GM18873 (cell line): ENCODE results near the gene NEDD1.
A peak's percentile ranks its signal among the peaks of the same experiment; 100 is the strongest.

Source experiments
- ATAC-seq: cut with Tn5 transposase; IDR thresholded peaks from one replicate; pipeline ENCODE4 v1.9.1; 2021; ENCODE audit warnings: mild to moderate bottlenecking, moderate library complexity, moderate number of reproducible peaks; ENCODE audit not compliant: unreplicated experiment, low FRiP score

The NEDD1 gene

GRCh38 chr12:96906849-96907670 lies at the start of gene NEDD1:
NEDD1 (plus strand) TSS chr12:96907257; CDS start chr12:96909760, 2,503 bp downstream.
- ATAC-seq = peak; percentile 81

- no peak for ATAC-seq
Observed at GRCh38 chr12:96858162-96858561, 48.9 kb upstream of the NEDD1 start.

DNA sequence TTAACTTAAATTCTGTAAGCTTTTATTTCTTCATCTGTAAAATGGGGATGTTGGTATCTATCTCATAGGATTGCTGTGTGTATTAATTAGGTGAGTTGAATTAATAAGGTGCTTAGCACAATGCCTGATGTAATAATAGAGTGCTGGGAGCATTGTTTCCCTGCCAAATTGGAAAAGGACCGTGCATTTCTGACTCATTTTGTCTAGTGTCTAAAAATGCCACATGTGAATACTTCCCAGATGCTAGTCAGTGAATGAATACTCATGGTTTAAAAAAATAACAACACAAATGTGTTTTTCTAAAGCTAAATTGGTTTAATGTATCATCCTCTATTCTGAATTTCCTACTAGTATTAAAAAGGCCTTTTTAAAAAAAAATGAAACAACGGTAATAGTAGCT lies 45.4 kb upstream of the NEDD1 start:
- ATAC-seq = no peak

DNA sequence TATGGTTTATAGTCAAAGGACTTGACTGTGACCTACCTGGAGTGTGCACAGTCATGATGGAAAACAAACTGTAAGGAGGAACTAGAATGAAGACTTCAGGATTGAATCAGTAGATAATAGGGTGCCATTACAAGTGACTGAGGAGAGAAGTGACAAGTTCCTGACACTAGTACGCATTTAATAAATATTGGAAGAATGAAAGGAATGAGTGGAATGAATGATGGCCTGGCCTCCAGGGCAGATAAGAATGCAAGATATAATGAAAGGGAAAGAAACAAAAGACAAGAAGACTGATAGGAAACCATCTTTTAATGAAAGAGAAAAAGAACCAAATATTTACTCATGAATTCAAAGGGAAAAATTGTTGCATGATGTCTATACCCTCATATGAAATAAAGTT lies 44.7 kb upstream of the NEDD1 start:
- no peak for ATAC-seq

DNA sequence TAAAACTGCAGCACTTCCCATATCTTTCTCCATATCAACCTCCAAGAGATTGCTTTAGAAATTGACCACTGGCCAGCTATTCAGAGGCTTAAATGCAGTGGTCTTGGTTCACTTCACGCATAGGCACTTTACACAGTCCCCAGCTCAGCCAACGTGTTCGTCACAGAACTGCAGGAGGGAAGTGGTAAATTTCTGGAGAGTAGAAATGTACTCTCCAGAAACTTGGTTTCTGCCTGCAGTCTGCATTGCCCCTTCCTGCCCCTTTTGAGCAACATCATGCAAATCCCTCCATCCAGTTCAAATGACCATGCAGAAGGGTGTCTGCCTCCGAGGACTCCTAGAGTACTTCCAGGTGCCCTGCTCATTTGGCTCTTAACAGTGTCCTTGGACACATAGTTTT lies 42.7 kb upstream of the NEDD1 start:
- ATAC-seq = no peak

- ATAC-seq = no peak
Observed at GRCh38 chr12:96866801-96867590, 40.1 kb upstream of the NEDD1 start.

DNA sequence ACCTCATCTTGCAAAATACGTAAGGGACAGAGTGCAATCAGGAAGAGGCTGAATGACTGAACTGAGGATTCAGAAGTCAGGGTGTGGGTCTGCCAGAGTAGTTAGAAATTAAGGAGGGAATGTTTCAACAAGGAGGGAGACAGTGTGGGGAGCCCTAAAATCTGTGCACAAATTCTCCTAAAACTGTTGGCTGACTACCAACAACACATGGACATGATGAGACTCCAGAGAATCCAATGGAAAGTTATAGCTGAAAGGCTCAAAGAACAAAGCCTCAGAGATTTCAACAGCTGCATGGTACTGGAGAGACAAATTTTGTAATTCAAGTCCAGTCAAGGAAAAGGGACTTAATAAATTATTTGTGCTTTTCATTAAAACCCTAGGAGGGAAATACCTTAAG lies 36.1 kb upstream of the NEDD1 start:
- no peak for ATAC-seq

DNA sequence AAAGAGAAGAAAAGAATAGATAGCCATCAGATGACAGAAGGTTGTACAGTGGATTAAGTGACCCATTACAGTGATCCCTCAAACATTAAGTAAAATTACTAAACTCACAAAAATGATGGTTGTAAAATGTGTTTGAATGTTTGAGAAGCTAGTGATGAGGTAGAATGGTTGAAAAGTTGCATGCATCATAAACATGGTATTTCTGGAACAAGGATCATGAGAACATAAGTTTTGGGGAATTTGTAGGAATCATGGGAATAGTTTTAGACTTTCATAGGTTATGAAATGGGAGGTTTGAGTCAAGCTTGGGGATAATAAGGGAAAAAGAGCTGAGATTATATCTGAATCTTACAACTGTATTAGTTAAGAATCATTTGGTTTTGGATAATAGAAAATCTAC lies 34.1 kb upstream of the NEDD1 start:
- ATAC-seq = no peak

DNA sequence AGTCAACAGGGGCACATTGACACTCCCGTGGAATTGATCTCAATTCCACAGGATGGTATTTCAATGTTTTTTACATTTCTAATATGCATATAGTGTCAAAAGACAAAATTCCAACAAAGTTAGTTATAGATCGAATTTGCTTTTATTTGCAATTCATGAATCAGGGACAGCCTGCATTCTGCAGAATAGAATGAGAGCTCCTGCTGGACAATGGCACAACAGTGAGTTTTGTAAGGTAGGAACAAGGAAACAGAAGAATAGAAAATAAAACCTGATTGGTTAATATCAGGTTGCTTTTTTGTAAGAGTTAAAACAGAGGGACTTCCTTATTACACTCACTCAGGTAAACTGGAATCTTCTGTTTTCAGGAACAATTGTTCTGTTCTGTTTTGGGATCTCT lies 32.8 kb upstream of the NEDD1 start:
- no peak for ATAC-seq

- ATAC-seq = no peak
Observed at GRCh38 chr12:96876966-96877365, 30.1 kb upstream of the NEDD1 start.

GRCh38 chr12:96878704-96879103 lies 28.4 kb upstream of the NEDD1 start:
- no peak for ATAC-seq

DNA sequence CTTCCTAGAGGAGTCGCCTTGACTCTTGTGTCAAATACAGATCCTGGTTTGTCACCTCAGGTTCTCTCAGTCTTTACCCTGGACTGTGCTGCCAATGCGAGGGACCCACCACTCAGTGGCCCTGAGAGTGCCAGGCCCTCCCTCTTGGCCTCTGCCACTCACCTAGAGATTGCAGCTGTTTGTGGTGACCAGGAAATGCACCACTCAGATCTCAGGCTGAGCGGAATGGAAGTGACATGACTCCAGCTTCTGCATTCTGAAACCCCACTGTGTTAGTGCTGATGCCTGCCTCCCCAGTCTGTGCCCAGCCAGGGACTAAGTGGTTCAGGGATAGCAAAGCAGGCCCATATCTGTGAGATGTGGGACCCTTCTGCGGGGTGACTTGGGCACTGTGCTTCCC lies 27.8 kb upstream of the NEDD1 start:
- no peak for ATAC-seq

GRCh38 chr12:96880220-96880619 lies 26.8 kb upstream of the NEDD1 start:
- ATAC-seq = no peak

- no peak for ATAC-seq
Observed at GRCh38 chr12:96881608-96882007, 25.4 kb upstream of the NEDD1 start.

DNA sequence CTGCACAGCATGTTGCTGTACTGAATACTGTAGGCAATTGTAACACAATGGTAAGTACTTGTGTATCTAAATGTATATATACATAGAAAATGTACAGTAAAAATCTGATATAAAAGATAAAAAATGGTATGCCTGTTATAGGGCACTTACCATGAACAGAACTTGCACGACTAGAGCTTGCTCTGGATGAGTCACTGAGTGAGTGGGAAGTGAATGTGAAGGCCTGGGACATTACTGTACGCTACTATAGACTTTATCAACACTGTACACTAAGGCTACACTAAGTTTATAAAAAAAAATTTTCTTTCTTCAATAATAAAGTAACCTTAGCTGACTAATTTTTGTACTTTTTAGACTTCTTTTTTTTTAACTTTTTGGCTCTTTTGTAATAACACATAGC lies 24.2 kb upstream of the NEDD1 start:
- no peak for ATAC-seq

DNA sequence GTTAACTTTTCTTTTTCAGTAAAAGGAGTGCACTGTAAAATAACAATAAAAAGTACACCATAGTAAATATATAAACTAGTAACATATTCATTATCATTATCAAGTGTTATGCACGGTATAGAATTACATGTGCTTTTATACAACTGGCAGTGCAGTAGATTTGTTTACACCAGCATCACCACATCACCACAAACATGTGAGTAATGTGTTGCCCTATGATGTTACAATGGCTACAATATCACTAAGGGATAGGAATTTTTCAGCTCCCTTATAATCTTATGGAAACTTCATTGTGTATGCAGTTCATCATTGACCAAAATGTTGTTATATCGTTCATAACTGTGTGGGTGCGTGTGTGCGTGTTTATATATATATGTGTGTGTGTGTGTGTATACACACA lies 23.5 kb upstream of the NEDD1 start:
- no peak for ATAC-seq

- ATAC-seq = no peak
Observed at GRCh38 chr12:96886998-96887677, 19.9 kb upstream of the NEDD1 start.

DNA sequence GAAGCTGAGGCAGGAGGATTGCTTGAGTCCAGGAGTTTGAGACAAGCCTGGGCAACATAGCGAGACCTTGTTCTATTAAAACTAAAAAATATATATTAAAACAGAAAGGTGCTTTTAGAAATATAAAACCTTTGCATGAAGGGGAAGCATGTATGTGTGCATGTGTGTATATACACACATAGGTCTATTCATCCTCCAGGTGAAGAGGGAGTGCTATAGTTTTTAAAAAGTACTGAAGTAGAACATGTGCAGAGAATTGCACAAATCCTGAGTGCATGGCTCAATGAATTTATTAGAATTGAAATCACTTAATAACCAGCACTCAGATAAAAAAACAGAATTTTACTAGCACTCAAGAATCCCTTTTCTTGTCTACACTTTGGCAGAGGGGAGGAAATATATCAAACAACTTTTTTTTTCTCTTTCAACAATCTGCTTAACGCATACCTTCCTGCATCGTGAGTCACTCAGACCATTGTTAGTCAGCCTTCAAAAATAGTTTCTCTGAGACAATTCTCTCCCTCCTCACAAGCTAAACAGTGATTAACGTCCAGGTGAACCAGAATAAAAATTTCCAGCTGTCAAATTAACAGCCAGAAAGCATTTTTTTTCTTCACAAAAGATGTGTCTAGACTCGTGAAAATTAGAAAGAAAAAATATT lies 17.7 kb upstream of the NEDD1 start:
- no peak for ATAC-seq

GRCh38 chr12:96890331-96890730 lies 16.7 kb upstream of the NEDD1 start:
- no peak for ATAC-seq

- no peak for ATAC-seq
Observed at GRCh38 chr12:96892104-96892503, 15.0 kb upstream of the NEDD1 start.

DNA sequence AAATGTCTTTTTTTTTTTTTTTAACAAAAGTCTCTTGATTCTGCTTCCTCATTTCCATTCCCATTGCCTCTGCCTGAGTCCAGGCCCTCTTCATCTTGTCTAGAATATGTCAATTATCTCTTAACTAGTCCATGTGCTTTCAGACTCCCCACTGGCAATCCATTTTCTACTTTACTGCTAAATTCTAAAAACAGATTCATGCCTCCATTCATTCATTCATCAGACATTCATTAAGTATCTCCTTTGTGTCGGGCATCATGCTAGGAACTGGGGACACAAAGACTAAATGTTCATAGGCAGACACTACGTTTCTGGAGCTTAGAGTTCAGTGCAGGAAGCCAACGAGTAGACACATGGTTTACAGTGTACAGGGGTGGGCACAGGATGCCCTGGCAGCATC lies 9.6 kb upstream of the NEDD1 start:
- no peak for ATAC-seq
